CD4-positive, alpha-beta T cell (primary cell): ENCODE results near the gene SLC25A29. TPM values are rescaled to one million over a fixed set of nuclear protein-coding genes. Genes with fewer than 3 reads are reported as not detected.

ENCODE experiments used
- ATAC-seq: fragments of 200-7000 bp; cut with Tn5 transposase; one replicate; pipeline ENCODE4 v1.10.0; 2022; ENCODE audit warnings: mild to moderate bottlenecking; ENCODE audit not compliant: poor library complexity
- CTCF ChIA-PET: fragments of 350-600 bp; sonication (Branson Sonifier 250); formaldehyde crosslinking; loops from one replicate; lab custom pipeline; 2021; ENCODE audit warnings: antibody characterized with exemption, inconsistent platforms; lab: Charles Lee
- POLR2A ChIA-PET: fragments of 350-600 bp; sonication (Branson Sonifier 250); formaldehyde crosslinking; loops from one replicate; lab custom pipeline; 2021; ENCODE audit warnings: antibody characterized with exemption, inconsistent platforms; lab: Charles Lee
- DNase-seq, 14 experiments: peaks; one replicate each; pipeline ENCODE4 v3.0.0-alpha.2; 2013 to 2020; ENCODE audit warnings: mixed read lengths in 2 of 14
- H3K27ac ChIP-seq, 2 donors: one replicate each; pipeline versions ENCODE4 v1.5.1 to v1.7.0; 2013; ENCODE audit warnings: low read length in 2 of 2, low read depth in 1 of 2, mild to moderate bottlenecking in 1 of 2
- H3K27me3 ChIP-seq, 2 experiments: 1 replicate in 1 of 2; 2 replicates in 1 of 2; pipeline versions ENCODE4 v1.6.1 to v1.7.0; 2013; ENCODE audit warnings: low read length in 2 of 2, control low read depth in 1 of 2, mild to moderate bottlenecking in 1 of 2, moderate library complexity in 1 of 2; ENCODE audit not compliant: insufficient read depth in 2 of 2, control insufficient read depth in 1 of 2
- H3K36me3 ChIP-seq: one replicate; pipeline ENCODE4 v1.6.1; 2013; ENCODE audit warnings: low read length, control low read depth; ENCODE audit not compliant: insufficient read depth
- H3K4me1 ChIP-seq: one replicate; pipeline ENCODE4 v1.6.1; 2013; ENCODE audit warnings: low read length, control low read depth; ENCODE audit not compliant: insufficient read depth
- H3K4me3 ChIP-seq: one replicate; pipeline ENCODE4 v1.5.1; 2013; ENCODE audit warnings: mild to moderate bottlenecking, low read length, moderate library complexity
- H3K9me3 ChIP-seq, 2 experiments: 1 replicate in 1 of 2; 2 replicates in 1 of 2; pipeline versions ENCODE4 v1.6.1 to v1.7.0; 2013; ENCODE audit warnings: low read length in 2 of 2, mild to moderate bottlenecking in 2 of 2, control low read depth in 1 of 2, moderate library complexity in 1 of 2; ENCODE audit not compliant: control insufficient read depth in 1 of 2, insufficient read depth in 1 of 2
- H3K27ac Mint-ChIP-seq: one replicate; pipeline ENCODE4 v1.8.0; 2020; ENCODE audit warnings: mixed read lengths
- H3K27me3 Mint-ChIP-seq: one replicate; pipeline ENCODE4 v1.8.0; 2021; ENCODE audit warnings: mixed read lengths
- H3K36me3 Mint-ChIP-seq: one replicate; pipeline ENCODE4 v1.8.0; 2021; ENCODE audit warnings: low read depth, mixed read lengths
- H3K4me1 Mint-ChIP-seq: one replicate; pipeline ENCODE4 v1.8.0; 2021; ENCODE audit warnings: low read depth, mixed read lengths
- H3K4me3 Mint-ChIP-seq: one replicate; pipeline ENCODE4 v1.8.0; 2020; ENCODE audit warnings: mild to moderate bottlenecking, mixed read lengths
- H3K9me3 Mint-ChIP-seq: one replicate; pipeline ENCODE4 v1.8.0; 2020; ENCODE audit warnings: mixed read lengths
- intact Hi-C, 2 experiments: fragments of 100-400 bp; cut with DNase I in 1 of 2; cut with micrococcal nuclease in 1 of 2; formaldehyde crosslinking; loops; one replicate each; pipeline versions ENCODE4 v1.15.1 to v1.9.0; 2023 to 2025; cut with DNase I, micrococcal nuclease
- total RNA-seq, 174 experiments: library from RNA in 2 of 174; stranded (reverse) in 2 of 174; gene quantifications; one replicate each; pipeline ENCODE4 v1.2.3 and lab custom pipeline; 2021 to 2026
- TF ChIP-seq, protein P1 (sequence below): fragments of 200-600 bp; IDR thresholded peaks from one replicate; pipeline ENCODE4 v1.8.0; 2022; ENCODE audit warnings: antibody characterized with exemption, mild to moderate bottlenecking

The SLC25A29 gene
- total RNA-seq, 2 experiments from 2014 or later: 2.5 TPM

GRCh38 chr14:100322138-100322957, 16.1 kb upstream of the SLC25A29 start:
- no peak for DNase-seq
- H3K4me1 ChIP-seq: peaks cover 12% of the 10 kb centered on the region
- intact Hi-C loops: no loop called here
- no peaks in the 10 kb centered on the region for H3K9me3 ChIP-seq
- no peaks in the 10 kb centered on the region for H3K9me3 Mint-ChIP-seq
- H3K27ac Mint-ChIP-seq: no peak overlapping the region
- no peaks in the 10 kb centered on the region for H3K27me3 Mint-ChIP-seq
- TF ChIP-seq, protein P1, sequence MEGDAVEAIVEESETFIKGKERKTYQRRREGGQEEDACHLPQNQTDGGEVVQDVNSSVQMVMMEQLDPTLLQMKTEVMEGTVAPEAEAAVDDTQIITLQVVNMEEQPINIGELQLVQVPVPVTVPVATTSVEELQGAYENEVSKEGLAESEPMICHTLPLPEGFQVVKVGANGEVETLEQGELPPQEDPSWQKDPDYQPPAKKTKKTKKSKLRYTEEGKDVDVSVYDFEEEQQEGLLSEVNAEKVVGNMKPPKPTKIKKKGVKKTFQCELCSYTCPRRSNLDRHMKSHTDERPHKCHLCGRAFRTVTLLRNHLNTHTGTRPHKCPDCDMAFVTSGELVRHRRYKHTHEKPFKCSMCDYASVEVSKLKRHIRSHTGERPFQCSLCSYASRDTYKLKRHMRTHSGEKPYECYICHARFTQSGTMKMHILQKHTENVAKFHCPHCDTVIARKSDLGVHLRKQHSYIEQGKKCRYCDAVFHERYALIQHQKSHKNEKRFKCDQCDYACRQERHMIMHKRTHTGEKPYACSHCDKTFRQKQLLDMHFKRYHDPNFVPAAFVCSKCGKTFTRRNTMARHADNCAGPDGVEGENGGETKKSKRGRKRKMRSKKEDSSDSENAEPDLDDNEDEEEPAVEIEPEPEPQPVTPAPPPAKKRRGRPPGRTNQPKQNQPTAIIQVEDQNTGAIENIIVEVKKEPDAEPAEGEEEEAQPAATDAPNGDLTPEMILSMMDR: no peak
- no peak for ATAC-seq
- no peak overlapping the region for H3K4me3 ChIP-seq
- peaks cover 4% of the 10 kb centered on the region for H3K4me1 Mint-ChIP-seq
- H3K36me3 ChIP-seq: no peaks in the 10 kb centered on the region
- no peaks in the 10 kb centered on the region for H3K36me3 Mint-ChIP-seq
- ChIA-PET POLR2A (no interaction called here), CTCF (no interaction called here)
- no peak overlapping the region for H3K27ac ChIP-seq
- H3K4me3 Mint-ChIP-seq: no peak overlapping the region
- no peaks in the 10 kb centered on the region for H3K27me3 ChIP-seq

DNA sequence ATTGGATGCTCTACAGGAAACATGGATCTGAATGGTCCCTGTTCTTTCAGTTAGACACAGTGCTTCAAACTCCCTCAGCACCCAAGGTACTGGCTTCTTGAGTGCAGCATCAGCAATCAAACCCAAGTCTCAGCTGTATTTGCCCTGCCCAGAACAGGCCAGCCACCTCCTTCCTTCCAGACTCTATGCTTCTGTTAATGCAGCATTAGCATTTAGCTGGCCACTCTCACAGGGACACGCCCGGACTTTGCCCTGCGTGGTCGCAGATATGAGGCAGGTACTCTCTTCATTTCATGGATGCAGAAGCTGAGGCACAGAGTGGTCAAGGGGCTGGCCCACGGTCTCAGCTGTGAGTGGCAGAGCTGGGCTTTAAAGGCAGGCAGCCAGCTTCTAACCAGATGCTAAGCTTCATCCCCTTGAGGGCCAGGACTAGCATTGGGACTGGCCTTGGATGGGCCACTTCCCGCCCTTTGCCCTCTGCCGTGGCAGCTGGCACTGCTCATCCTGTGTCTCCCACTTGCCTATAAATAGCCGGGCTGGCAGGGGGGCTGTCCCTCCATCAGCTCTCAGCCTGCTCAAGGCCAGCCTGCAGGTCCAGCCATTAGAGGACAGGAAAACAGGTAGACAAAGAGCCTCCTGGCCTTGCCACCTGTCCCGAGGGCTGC, 15.4 kb upstream of the SLC25A29 start:
- Mint-ChIP-seq H3K27me3 (no peaks in the 10 kb centered on the region), H3K4me3 (no peak overlapping the region), H3K9me3 (no peaks in the 10 kb centered on the region), H3K4me1 (peaks cover 4% of the 10 kb centered on the region), H3K36me3 (no peaks in the 10 kb centered on the region), H3K27ac (no peak overlapping the region)
- TF ChIP-seq, protein P1: no peak
- Histone ChIP-seq H3K4me1 (peaks cover 12% of the 10 kb centered on the region), H3K36me3 (no peaks in the 10 kb centered on the region), H3K4me3 (no peak overlapping the region), H3K9me3 (no peaks in the 10 kb centered on the region), H3K27me3 (no peaks in the 10 kb centered on the region), H3K27ac (no peak overlapping the region)
- ChIA-PET POLR2A (no interaction called here), CTCF (interaction anchor here (0.5 kb wide), 1 partner anchor 1649 kb away, joined by 3 read pairs; no protein-coding TSS in a partner anchor)
- DNase-seq: no peak
- intact Hi-C loops: no loop called here
- no peak for ATAC-seq

- H3K36me3 Mint-ChIP-seq: no peaks in the 10 kb centered on the region
Measured at GRCh38 chr14:100320157-100320856, 14.1 kb upstream of the SLC25A29 start.

More at GRCh38 chr14:100320157-100320856, 14.1 kb upstream of the SLC25A29 start:
- Histone ChIP-seq H3K4me1 (peaks cover 12% of the 10 kb centered on the region), H3K9me3 (no peaks in the 10 kb centered on the region), H3K36me3 (no peaks in the 10 kb centered on the region), H3K27ac (no peak overlapping the region), H3K4me3 (no peak overlapping the region), H3K27me3 (no peaks in the 10 kb centered on the region)
- peaks cover 4% of the 10 kb centered on the region for H3K4me1 Mint-ChIP-seq
- H3K9me3 Mint-ChIP-seq: no peaks in the 10 kb centered on the region
- TF ChIP-seq, protein P1: no peak
- ATAC-seq (no peak), DNase-seq (no peak)
- H3K27ac Mint-ChIP-seq: no peak overlapping the region
- H3K27me3 Mint-ChIP-seq: no peaks in the 10 kb centered on the region
- intact Hi-C loops: no loop called here
- ChIA-PET CTCF (no interaction called here), POLR2A (no interaction called here)
- peak overlapping the region; percentile 42 for H3K4me3 Mint-ChIP-seq
